GM12878 (cell line): Measurements from ENCODE around the gene ASF1B. TPM values are rescaled to one million over a fixed set of nuclear protein-coding genes. Genes with fewer than 3 reads are reported as not detected.

Source experiments
- ATAC-seq: fragments of 200-7000 bp; cut with Tn5 transposase; 3 replicates; pipeline ENCODE4 v1.9.1; 2020; ENCODE audit warnings: mild to moderate bottlenecking, moderate library complexity
- BruUV-seq: library from RNA; stranded (reverse); fragments of 400-500 nt; replicated peaks from 2 replicates; lab custom pipeline; 2021; lab: Mats Ljungman, UMichigan
- CTCF ChIA-PET: fragments of 300-600 bp; sonication (Branson Sonifier 250); formaldehyde crosslinking; extraction: SDS; loops from one replicate; lab custom pipeline; 2021; ENCODE audit warnings: inconsistent platforms; lab: Yijun Ruan, JAX
- POLR2A ChIA-PET: fragments of 350-600 bp; formaldehyde crosslinking; extraction: SDS; loops from one replicate; lab custom pipeline; 2021; ENCODE audit warnings: inconsistent platforms; lab: Charles Lee
- RAD21 ChIA-PET: fragments of 300-600 bp; sonication (Branson Sonifier 250); formaldehyde crosslinking; loops from one replicate; lab custom pipeline; 2023; ENCODE audit warnings: antibody characterized with exemption; ENCODE audit not compliant: unreplicated experiment; lab: Charles Lee
- SMC1A ChIA-PET: fragments of 300-600 bp; sonication (Branson Sonifier 250); formaldehyde crosslinking; loops from one replicate; lab custom pipeline; 2023; ENCODE audit not compliant: unreplicated experiment, uncharacterized antibody; lab: Charles Lee
- DNase-seq: peaks from one replicate; pipeline ENCODE4 v3.0.0-alpha.2; 2011; ENCODE audit warnings: low read depth, low spot score
- FAIRE-seq: peaks from 3 replicates; lab custom pipeline; 2011; peaks lifted over from hg19 to GRCh38; lab: Jason Lieb, UNC
- H2AFZ ChIP-seq: 2 replicates; pipeline ENCODE4 v1.6.0; 2011; ENCODE audit warnings: low read depth, low read length, control low read depth; ENCODE audit not compliant: control insufficient read depth
- H3K27ac ChIP-seq: 2 replicates; pipeline ENCODE4 v1.5.1; 2011; ENCODE audit warnings: control low read depth; ENCODE audit not compliant: control insufficient read depth, insufficient read depth
- H3K27me3 ChIP-seq, 2 experiments: replicated peaks in 1 of 2; 2 replicates each; pipeline versions ENCODE4 v1.6.0 to v1.6.1; 2011; ENCODE audit warnings: low read length in 1 of 2; ENCODE audit not compliant: control insufficient read depth in 2 of 2, insufficient read depth in 2 of 2
- H3K36me3 ChIP-seq, 2 experiments: 2 replicates each; pipeline ENCODE4 v1.5.1; 2011; ENCODE audit warnings: low read length in 1 of 2; ENCODE audit not compliant: control insufficient read depth in 2 of 2, insufficient read depth in 2 of 2
- H3K4me1 ChIP-seq: 2 replicates; pipeline ENCODE4 v1.6.1; 2011; ENCODE audit warnings: mild to moderate bottlenecking, low read length, moderate library complexity, mixed read lengths; ENCODE audit not compliant: control insufficient read depth, insufficient read depth
- H3K4me2 ChIP-seq: 2 replicates; pipeline ENCODE4 v1.6.0; 2011; ENCODE audit warnings: control low read depth; ENCODE audit not compliant: control insufficient read depth, insufficient read depth
- H3K4me3 ChIP-seq: fragments of 200-600 bp; sonication (generic); 2 replicates; pipeline ENCODE4 v1.5.1; 2016
- H3K79me2 ChIP-seq: 2 replicates; pipeline ENCODE4 v1.6.0; 2011; ENCODE audit warnings: low read length; ENCODE audit not compliant: control insufficient read depth, insufficient read depth
- H3K9ac ChIP-seq: 2 replicates; pipeline ENCODE4 v1.8.0; 2011; ENCODE audit warnings: low read length, control low read depth, mixed read lengths; ENCODE audit not compliant: control insufficient read depth, insufficient read depth
- H3K9me3 ChIP-seq: replicated peaks from 3 replicates; pipeline ENCODE4 v1.5.1; 2011; ENCODE audit warnings: mild to moderate bottlenecking, low read length; ENCODE audit not compliant: control insufficient read depth, insufficient read depth
- H4K20me1 ChIP-seq: 2 replicates; pipeline ENCODE4 v1.6.0; 2011; ENCODE audit not compliant: control insufficient read depth, insufficient read depth
- CHD1 ChIP-seq: IDR thresholded peaks from 2 replicates; pipeline ENCODE4 v1.6.1; 2012; ENCODE audit warnings: low read depth, low read length, improper control_type of control experiment
- DPF2 ChIP-seq: fragments of 450-650 bp; IDR thresholded peaks from 2 replicates; pipeline ENCODE4 v1.6.1; 2017; ENCODE audit warnings: mild to moderate bottlenecking
- FOS ChIP-seq: IDR thresholded peaks from 3 replicates; pipeline ENCODE4 v1.6.1; 2011; ENCODE audit warnings: borderline replicate concordance; ENCODE audit not compliant: insufficient read length; ENCODE audit errors: extremely low read depth
- GATAD2B ChIP-seq: fragments of 450-650 bp; conservative IDR thresholded peaks from 2 replicates; pipeline ENCODE4 v1.6.1; 2017; ENCODE audit warnings: low read depth, mild to moderate bottlenecking, moderate library complexity
- LARP7 ChIP-seq: fragments of 450-650 bp; IDR thresholded peaks from 2 replicates; pipeline ENCODE4 v1.6.1; 2017; ENCODE audit warnings: mild to moderate bottlenecking
- MEF2B ChIP-seq: fragments of 450-650 bp; IDR thresholded peaks from 2 replicates; pipeline ENCODE4 v1.6.1; 2018; ENCODE audit warnings: mild to moderate bottlenecking, moderate library complexity; ENCODE audit not compliant: partially characterized antibody, poor library complexity, severe bottlenecking
- NBN ChIP-seq: fragments of 450-650 bp; IDR thresholded peaks from 2 replicates; pipeline ENCODE4 v1.6.1; 2016
- POLR2AphosphoS5 ChIP-seq: IDR thresholded peaks from 2 replicates; pipeline ENCODE4 v1.6.1; 2011; ENCODE audit warnings: mild to moderate bottlenecking, low read length, inconsistent platforms
- SIN3A ChIP-seq: IDR thresholded peaks from 2 replicates; pipeline ENCODE4 v1.6.1; 2012; ENCODE audit warnings: low read depth, low read length, improper control_type of control experiment
- WGBS: methylation state at CpG from one replicate; pipeline ENCODE4 v1.1.6; 2016; ENCODE audit warnings: low lambda C conversion rate; ENCODE audit not compliant: insufficient replicate concordance, insufficient coverage; ENCODE audit errors: missing lambda C conversion rate; 5-methylcytosine and 5-hydroxymethylcytosine counted together
- in situ Hi-C: fragments of 300-500 bp; cut with MboI; formaldehyde crosslinking; loops from 9 replicates; pipeline ENCODE4 v1.14.3; 2018; ENCODE audit warnings: mixed read lengths
- intact Hi-C: fragments of 100-400 bp; cut with micrococcal nuclease; formaldehyde crosslinking; loops from one replicate; pipeline ENCODE4 v1.14.2; 2022; ENCODE audit not compliant: unreplicated experiment
- polyA plus RNA-seq, 11 experiments: library from polyadenylated mRNA; depleted of rRNA in 4 of 11; unstranded in 6 of 11; stranded (reverse) in 5 of 11; fragments of >200 nt; fragmentation: Nextera tagmentation in 4 of 11; fragmentation: Illumina TruSeq in 1 of 11; extraction: Ambion mirVana in 4 of 11; extraction: Trizol in 1 of 11; gene quantifications; 1 replicate in 1 of 11; 2 replicates in 10 of 11; pipeline versions ENCODE4 v1.2.1 to v1.2.3, GENCODE V29; 2011 to 2016; ENCODE audit warnings: inconsistent platforms in 2 of 11, missing spikeins in 2 of 11, low read depth in 1 of 11
- total RNA-seq, 4 experiments: library from RNA; depleted of rRNA in 3 of 4; stranded (reverse); fragments of >200 nt in 3 of 4; fragmentation: Illumina TruSeq in 1 of 4; extraction: Trizol in 1 of 4; gene quantifications; 2 replicates each; pipeline versions ENCODE4 v1.2.1 to v1.2.3, GENCODE V29; 2013 to 2021
- TF ChIP-seq, protein P1 (sequence below): fragments of 450-650 bp; formaldehyde crosslinking; IDR thresholded peaks from 2 replicates; pipeline ENCODE4 v1.4.0; 2020; ENCODE audit warnings: mild to moderate bottlenecking, moderate library complexity

ASF1B gene
- total and polyA plus RNA-seq, 10 of the 15 experiments (the other 5 are each of a cell fraction or from before 2014, with no cell fraction given) = 10.4 to 217 (median 90.2) TPM

DNA sequence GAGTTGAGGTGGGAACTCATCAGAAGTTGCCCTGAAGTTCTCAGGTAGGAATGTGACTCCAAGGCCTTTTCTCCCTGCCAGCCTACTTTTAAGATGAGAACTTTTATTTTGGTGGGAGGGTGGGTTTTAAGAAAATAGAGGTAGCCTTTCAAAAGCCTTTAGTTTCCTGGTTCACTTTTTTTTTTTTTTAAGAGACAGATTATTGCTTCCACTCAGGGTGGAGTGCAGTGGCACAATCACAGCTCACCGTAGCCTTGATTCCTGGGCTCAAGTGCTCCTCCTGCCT, 53.8 kb downstream of the ASF1B start:
- 43% methylated on average over 1 of the region's 1 CpG for WGBS
- H3K9ac ChIP-seq = peak overlapping the region; percentile 90
- H3K4me3 ChIP-seq = no peak overlapping the region; the same call in 1 of the 2 replicates
- no peaks in the 10 kb centered on the region for H3K27me3 ChIP-seq
- no peak overlapping the region for H2AFZ ChIP-seq
- POLR2A ChIA-PET = interaction anchor here (0.7 to 4.9 kb wide), 7 partner anchors 9 to 236 kb away, joined by 3 to 23 read pairs (median 3); no protein-coding TSS in a partner anchor
- in situ Hi-C loops = no loop called here
- H3K4me2 ChIP-seq = peak overlapping the region; percentile 70
- H3K9me3 ChIP-seq = no peaks in the 10 kb centered on the region
- intact Hi-C loops = loop anchor here (5.0 kb wide), 1 partner anchor 35 kb away; the partner anchor contains the start of gene PRKACA
- ATAC-seq = no peak
- BruUV-seq = no TSS peak
- FAIRE-seq = no peak
- CTCF ChIA-PET = interaction anchor here (0.6 to 5.6 kb wide), 14 partner anchors 9 to 318 kb away, joined by 3 to 30 read pairs (median 5); partner anchors contain the start of genes ASF1B, MISP3, MRI1 and PRKACA
- TF ChIP-seq MEF2B = no peak
- DNase-seq = no peak
- no peaks in the 10 kb centered on the region for H4K20me1 ChIP-seq
- H3K27ac ChIP-seq = peak overlapping the region; percentile 86
- SMC1A ChIA-PET = interaction anchor here (0.8 to 1.4 kb wide), 3 partner anchors 9 to 54 kb away, joined by 3 to 5 read pairs (median 5); partner anchors contain the start of gene ASF1B
- H3K36me3 ChIP-seq = no peaks in the 10 kb centered on the region; a peak in 1 of 4 replicates
- H3K79me2 ChIP-seq = peaks cover 8% of the 10 kb centered on the region
- RAD21 ChIA-PET = interaction anchor here (0.8 to 4.8 kb wide), 9 partner anchors 9 to 219 kb away, joined by 3 to 27 read pairs (median 4); partner anchors contain the start of genes ASF1B, IL27RA, PRKACA and RFX1
- peaks cover 4% of the 10 kb centered on the region; the same call in 1 of the 2 replicates for H3K4me1 ChIP-seq

DNA sequence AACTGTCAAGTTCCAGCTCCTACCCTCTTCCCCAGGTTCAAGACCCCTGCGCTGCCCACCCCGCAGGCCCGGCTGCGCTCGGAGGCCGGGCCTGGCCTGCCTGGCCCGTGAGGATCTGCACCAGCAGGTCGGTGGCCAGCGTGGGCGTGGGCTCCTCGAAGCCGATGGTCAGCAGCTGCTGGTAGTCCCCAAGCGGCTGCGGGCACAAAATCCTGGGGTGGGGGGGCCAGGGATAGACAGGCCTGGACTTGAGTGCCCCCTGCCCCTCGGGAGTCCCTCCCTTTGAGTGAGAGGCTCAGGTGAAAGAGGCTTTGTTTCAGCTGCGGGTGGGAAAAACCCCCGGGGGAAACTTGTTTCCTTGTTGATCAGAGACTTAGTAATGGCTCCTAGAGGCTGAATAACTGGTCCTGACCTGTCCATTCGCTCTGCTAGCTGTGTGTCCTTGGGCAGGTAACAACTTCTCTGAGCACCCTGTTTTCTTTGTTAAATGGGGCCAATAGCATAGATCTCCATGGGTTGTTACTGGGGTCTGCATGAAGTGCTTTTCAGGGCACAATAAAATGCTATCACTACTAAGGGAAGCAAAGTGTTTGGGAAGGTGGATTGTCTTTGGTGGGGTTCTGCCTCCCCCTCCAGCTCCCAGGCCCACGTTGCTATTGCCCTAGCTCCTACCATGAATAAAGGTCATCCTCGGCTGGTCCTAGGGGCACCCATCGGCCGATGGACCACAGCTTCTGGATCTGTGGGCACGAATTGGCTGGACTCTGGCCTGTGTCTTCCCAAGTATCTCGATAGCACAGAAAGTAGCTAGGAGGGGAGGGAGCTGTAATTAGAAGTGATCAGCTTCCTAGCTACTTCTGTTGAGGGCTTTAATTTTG, 54.4 kb downstream of the ASF1B start:
- intact Hi-C loops (loop anchor here (2.0 to 5.0 kb wide), 2 partner anchors 35 to 55 kb away; partner anchors contain the start of genes ASF1B and PRKACA), in situ Hi-C loops (no loop called here)
- no peaks in the 10 kb centered on the region for H3K9me3 ChIP-seq
- H3K4me2 ChIP-seq = peak overlapping the region; percentile 70
- H3K9ac ChIP-seq = peak overlapping the region; percentile 90
- peak overlapping the region; percentile 86 for H3K27ac ChIP-seq
- H3K4me1 ChIP-seq = peaks cover 4% of the 10 kb centered on the region; the same call in 1 of the 2 replicates
- FAIRE-seq (peak; percentile 88), DNase-seq (no peak), ATAC-seq (peak; percentile 79)
- peak overlapping the region; percentile 83 for H3K4me3 ChIP-seq
- RAD21 ChIA-PET = interaction anchor here (0.8 to 4.8 kb wide), 12 partner anchors 10 to 235 kb away, joined by 3 to 27 read pairs (median 4); partner anchors contain the start of genes ASF1B, IL27RA, MISP3 and PRKACA
- 20% methylated on average over 24 of the region's 24 CpGs for WGBS
- H3K79me2 ChIP-seq = peaks cover 8% of the 10 kb centered on the region
- no peaks in the 10 kb centered on the region; a peak in 1 of 4 replicates for H3K36me3 ChIP-seq
- SMC1A ChIA-PET = interaction anchor here (0.8 to 1.4 kb wide), 3 partner anchors 10 to 55 kb away, joined by 3 to 5 read pairs (median 5); partner anchors contain the start of gene ASF1B
- POLR2A ChIA-PET = interaction anchor here (0.6 to 4.9 kb wide), 12 partner anchors 8 to 400 kb away, joined by 3 to 23 read pairs (median 4); partner anchors contain the start of genes ASF1B, PRKACA and RFX1
- BruUV-seq = TSS peak; percentile 89
- no peaks in the 10 kb centered on the region for H3K27me3 ChIP-seq
- CTCF ChIA-PET = interaction anchor here (0.6 to 5.6 kb wide), 15 partner anchors 9 to 318 kb away, joined by 3 to 30 read pairs (median 5); partner anchors contain the start of genes ASF1B, MISP3, MRI1 and PRKACA
- peak overlapping the region; percentile 59 for H2AFZ ChIP-seq
- H4K20me1 ChIP-seq = no peaks in the 10 kb centered on the region
- TF ChIP-seq POLR2AphosphoS5 (peak; percentile 73; the same call in 1 of the 2 replicates), SIN3A (0 out of 2 replicates have a peak, but pooled peaks have one; percentile 1), CHD1 (peak; percentile 73; the same call in 1 of the 2 replicates), GATAD2B (peak; percentile 89), NBN (peak; percentile 80; the same call in 1 of the 2 replicates), DPF2 (peak; percentile 94), FOS (no peak), LARP7 (peak; percentile 88)
- TF ChIP-seq, protein P1, sequence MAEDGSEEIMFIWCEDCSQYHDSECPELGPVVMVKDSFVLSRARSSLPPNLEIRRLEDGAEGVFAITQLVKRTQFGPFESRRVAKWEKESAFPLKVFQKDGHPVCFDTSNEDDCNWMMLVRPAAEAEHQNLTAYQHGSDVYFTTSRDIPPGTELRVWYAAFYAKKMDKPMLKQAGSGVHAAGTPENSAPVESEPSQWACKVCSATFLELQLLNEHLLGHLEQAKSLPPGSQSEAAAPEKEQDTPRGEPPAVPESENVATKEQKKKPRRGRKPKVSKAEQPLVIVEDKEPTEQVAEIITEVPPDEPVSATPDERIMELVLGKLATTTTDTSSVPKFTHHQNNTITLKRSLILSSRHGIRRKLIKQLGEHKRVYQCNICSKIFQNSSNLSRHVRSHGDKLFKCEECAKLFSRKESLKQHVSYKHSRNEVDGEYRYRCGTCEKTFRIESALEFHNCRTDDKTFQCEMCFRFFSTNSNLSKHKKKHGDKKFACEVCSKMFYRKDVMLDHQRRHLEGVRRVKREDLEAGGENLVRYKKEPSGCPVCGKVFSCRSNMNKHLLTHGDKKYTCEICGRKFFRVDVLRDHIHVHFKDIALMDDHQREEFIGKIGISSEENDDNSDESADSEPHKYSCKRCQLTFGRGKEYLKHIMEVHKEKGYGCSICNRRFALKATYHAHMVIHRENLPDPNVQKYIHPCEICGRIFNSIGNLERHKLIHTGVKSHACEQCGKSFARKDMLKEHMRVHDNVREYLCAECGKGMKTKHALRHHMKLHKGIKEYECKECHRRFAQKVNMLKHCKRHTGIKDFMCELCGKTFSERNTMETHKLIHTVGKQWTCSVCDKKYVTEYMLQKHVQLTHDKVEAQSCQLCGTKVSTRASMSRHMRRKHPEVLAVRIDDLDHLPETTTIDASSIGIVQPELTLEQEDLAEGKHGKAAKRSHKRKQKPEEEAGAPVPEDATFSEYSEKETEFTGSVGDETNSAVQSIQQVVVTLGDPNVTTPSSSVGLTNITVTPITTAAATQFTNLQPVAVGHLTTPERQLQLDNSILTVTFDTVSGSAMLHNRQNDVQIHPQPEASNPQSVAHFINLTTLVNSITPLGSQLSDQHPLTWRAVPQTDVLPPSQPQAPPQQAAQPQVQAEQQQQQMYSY (CRISPR knock-in tag) = 0 out of 2 replicates have a peak, but pooled peaks have one; percentile 41
